Measurements from ENCODE around the gene SPRED1. TPM values are rescaled to one million over a fixed set of nuclear protein-coding genes. Genes with fewer than 3 reads are reported as not detected.

The SPRED1 gene
- total RNA-seq, 1 experiment from 2014 or later: 28.1 TPM

GRCh38 chr15:38401106-38401505, 148.5 kb downstream of the SPRED1 start:
- CTCF ChIA-PET: no interaction called here
- Mint-ChIP-seq H3K4me3 (ENCODE audit: unreplicated experiment) (no peak overlapping the region), H3K27me3 (ENCODE audit: insufficient read depth, unreplicated experiment) (no peaks in the 10 kb centered on the region), H3K36me3 (ENCODE audit: insufficient read depth, unreplicated experiment) (no peaks in the 10 kb centered on the region), H3K9me3 (ENCODE audit: unreplicated experiment) (no peaks in the 10 kb centered on the region), H3K27ac (ENCODE audit: low read depth, unreplicated experiment) (no peak overlapping the region), H3K4me1 (ENCODE audit: insufficient read depth, unreplicated experiment) (peaks cover 10% of the 10 kb centered on the region)
- no peak for TF ChIP-seq CTCF (IDR thresholded peaks at IDR 0.05; ENCODE audit: unreplicated experiment)
- DNase-seq (ENCODE audit: unreplicated experiment): no peak
- POLR2A ChIA-PET: no interaction called here
- no TSS peak for BruUV-seq (replicated peaks)
- intact Hi-C loops (cut with micrococcal nuclease): no loop called here

GRCh38 chr15:38401701-38402100, 149.1 kb downstream of the SPRED1 start:
- Mint-ChIP-seq H3K36me3 (ENCODE audit: insufficient read depth, unreplicated experiment) (no peaks in the 10 kb centered on the region), H3K27ac (ENCODE audit: low read depth, unreplicated experiment) (no peak overlapping the region), H3K9me3 (ENCODE audit: unreplicated experiment) (no peaks in the 10 kb centered on the region), H3K27me3 (ENCODE audit: insufficient read depth, unreplicated experiment) (no peaks in the 10 kb centered on the region), H3K4me3 (ENCODE audit: unreplicated experiment) (no peak overlapping the region), H3K4me1 (ENCODE audit: insufficient read depth, unreplicated experiment) (peaks cover 10% of the 10 kb centered on the region)
- CTCF ChIA-PET: no interaction called here
- no TSS peak for BruUV-seq (replicated peaks)
- POLR2A ChIA-PET: no interaction called here
- no peak for TF ChIP-seq CTCF (IDR thresholded peaks at IDR 0.05; ENCODE audit: unreplicated experiment)
- intact Hi-C loops (cut with micrococcal nuclease): no loop called here
- DNase-seq (ENCODE audit: unreplicated experiment): no peak

GRCh38 chr15:38406436-38406835, 153.8 kb downstream of the SPRED1 start:
- POLR2A ChIA-PET: no interaction called here
- no TSS peak for BruUV-seq (replicated peaks)

More at GRCh38 chr15:38406436-38406835, 153.8 kb downstream of the SPRED1 start:
- intact Hi-C loops (cut with micrococcal nuclease): no loop called here
- TF ChIP-seq CTCF (IDR thresholded peaks at IDR 0.05; ENCODE audit: unreplicated experiment): no peak
- H3K4me3 Mint-ChIP-seq (ENCODE audit: unreplicated experiment): no peak overlapping the region
- CTCF ChIA-PET: interaction anchor here (0.6 kb wide), 2 partner anchors 22 to 176 kb away, joined by 3 read pairs; no protein-coding TSS in a partner anchor
- H3K9me3 Mint-ChIP-seq (ENCODE audit: unreplicated experiment): no peaks in the 10 kb centered on the region
- no peaks in the 10 kb centered on the region for H3K4me1 Mint-ChIP-seq (ENCODE audit: insufficient read depth, unreplicated experiment)
- no peaks in the 10 kb centered on the region for H3K27me3 Mint-ChIP-seq (ENCODE audit: insufficient read depth, unreplicated experiment)
- DNase-seq (ENCODE audit: unreplicated experiment): no peak
- H3K36me3 Mint-ChIP-seq (ENCODE audit: insufficient read depth, unreplicated experiment): no peaks in the 10 kb centered on the region
- no peak overlapping the region for H3K27ac Mint-ChIP-seq (ENCODE audit: low read depth, unreplicated experiment)

Other genes with a start within 250 kb of the SPRED1 start
- gene FAM98B, start 201.3 kb downstream of the SPRED1 start, total RNA-seq (2022): 26.5 and 33.1 TPM in 2 replicates

Measured in MCF 10A (cell line).